DOHH2 (cell line): Measurements from ENCODE around the gene PHF10.

Experiments
- H3F3A ChIP-seq: fragments of 200-600 bp; sonication (generic), shearing (Covaris generic); 2 replicates; pipeline ENCODE4 v1.6.0; 2016; ENCODE audit warnings: antibody characterized with exemption, mild to moderate bottlenecking; ENCODE audit not compliant: control insufficient read depth, insufficient read depth
- H3K27ac ChIP-seq: fragments of 200-600 bp; sonication (generic); 2 replicates; pipeline ENCODE4 v1.5.1; 2014; ENCODE audit warnings: low read depth, mild to moderate bottlenecking, low read length, moderate library complexity
- H3K27me3 ChIP-seq: fragments of 200-600 bp; sonication (generic); 2 replicates; pipeline ENCODE4 v1.6.1; 2014; ENCODE audit warnings: mild to moderate bottlenecking, low read length, mixed read lengths; ENCODE audit not compliant: control insufficient read depth
- H3K36me3 ChIP-seq: fragments of 200-600 bp; sonication (generic); 2 replicates; pipeline ENCODE4 v1.6.1; 2014; ENCODE audit warnings: mild to moderate bottlenecking, low read length, moderate library complexity, mixed read lengths; ENCODE audit not compliant: control insufficient read depth
- H3K4me1 ChIP-seq: fragments of 200-600 bp; sonication (generic); 2 replicates; pipeline ENCODE4 v1.6.1; 2014; ENCODE audit warnings: mild to moderate bottlenecking, low read length, mixed read lengths; ENCODE audit not compliant: control insufficient read depth
- H3K4me2 ChIP-seq: fragments of 200-600 bp; sonication (generic); 2 replicates; pipeline ENCODE4 v1.6.0; 2014; ENCODE audit warnings: mild to moderate bottlenecking, low read length, moderate library complexity
- H3K4me3 ChIP-seq: fragments of 200-600 bp; sonication (generic); 2 replicates; pipeline ENCODE4 v1.5.1; 2014; ENCODE audit warnings: mild to moderate bottlenecking, low read length, mixed read lengths
- H3K79me2 ChIP-seq: fragments of 200-600 bp; sonication (generic); 2 replicates; pipeline ENCODE4 v1.6.1; 2014; ENCODE audit warnings: mild to moderate bottlenecking, low read length, mixed read lengths; ENCODE audit not compliant: control insufficient read depth
- H3K9me2 ChIP-seq: fragments of 200-600 bp; sonication (generic); replicated peaks from 2 replicates; pipeline ENCODE4 v1.6.1; 2014; ENCODE audit warnings: mild to moderate bottlenecking, low read length, mixed read lengths; ENCODE audit not compliant: control insufficient read depth
- H3K9me3 ChIP-seq: fragments of 200-600 bp; sonication (generic); 2 replicates; pipeline ENCODE4 v1.6.1; 2014; ENCODE audit warnings: antibody characterized with exemption, low read length, mixed read lengths; ENCODE audit not compliant: control insufficient read depth, insufficient read depth
- H4K20me1 ChIP-seq: fragments of 200-600 bp; sonication (generic); 2 replicates; pipeline ENCODE4 v1.6.0; 2014; ENCODE audit warnings: low read depth, mild to moderate bottlenecking, antibody characterized with exemption, low read length, moderate library complexity; ENCODE audit not compliant: control insufficient read depth, insufficient read depth
- EZH2phosphoT487 ChIP-seq: fragments of 200-600 bp; sonication (generic); IDR thresholded peaks from 2 replicates; pipeline ENCODE4 v1.6.1; 2017; ENCODE audit warnings: borderline replicate concordance, mild to moderate bottlenecking, antibody characterized with exemption, low read length, moderate library complexity, mixed read lengths
- TF ChIP-seq, protein P1 (sequence below): fragments of 200-600 bp; sonication (generic); IDR thresholded peaks from one replicate; pipeline ENCODE4 v1.5.1; 2014; ENCODE audit warnings: antibody characterized with exemption, mild to moderate bottlenecking, low read depth, low read length; ENCODE audit not compliant: poor library complexity, severe bottlenecking

PHF10 gene

DNA sequence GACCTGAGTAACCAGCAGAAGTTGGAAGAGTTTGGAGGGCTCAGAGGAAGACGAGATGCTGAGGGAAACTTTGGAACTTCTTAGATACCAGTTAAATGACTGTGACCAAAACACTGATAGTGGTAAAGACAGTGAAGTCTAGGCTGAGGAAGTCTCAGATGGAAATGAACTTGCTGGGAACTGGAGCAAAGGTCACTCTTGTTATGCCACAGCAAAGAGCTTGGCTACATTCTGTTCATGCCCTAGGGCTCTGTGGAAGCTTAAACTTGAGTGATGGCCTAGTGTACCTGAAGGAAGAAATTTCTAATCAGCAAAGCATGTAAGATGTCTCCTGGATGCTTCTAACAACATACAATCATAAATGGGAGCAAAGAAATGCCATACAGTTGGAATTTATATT, 47.2 kb downstream of the PHF10 start:
- H3K27me3 ChIP-seq: no peaks in the 10 kb centered on the region
- peaks cover 8% of the 10 kb centered on the region for H3K79me2 ChIP-seq
- no peak overlapping the region for H3K27ac ChIP-seq
- H3K9me2 ChIP-seq: no peaks in the 10 kb centered on the region
- TF ChIP-seq, protein P1, sequence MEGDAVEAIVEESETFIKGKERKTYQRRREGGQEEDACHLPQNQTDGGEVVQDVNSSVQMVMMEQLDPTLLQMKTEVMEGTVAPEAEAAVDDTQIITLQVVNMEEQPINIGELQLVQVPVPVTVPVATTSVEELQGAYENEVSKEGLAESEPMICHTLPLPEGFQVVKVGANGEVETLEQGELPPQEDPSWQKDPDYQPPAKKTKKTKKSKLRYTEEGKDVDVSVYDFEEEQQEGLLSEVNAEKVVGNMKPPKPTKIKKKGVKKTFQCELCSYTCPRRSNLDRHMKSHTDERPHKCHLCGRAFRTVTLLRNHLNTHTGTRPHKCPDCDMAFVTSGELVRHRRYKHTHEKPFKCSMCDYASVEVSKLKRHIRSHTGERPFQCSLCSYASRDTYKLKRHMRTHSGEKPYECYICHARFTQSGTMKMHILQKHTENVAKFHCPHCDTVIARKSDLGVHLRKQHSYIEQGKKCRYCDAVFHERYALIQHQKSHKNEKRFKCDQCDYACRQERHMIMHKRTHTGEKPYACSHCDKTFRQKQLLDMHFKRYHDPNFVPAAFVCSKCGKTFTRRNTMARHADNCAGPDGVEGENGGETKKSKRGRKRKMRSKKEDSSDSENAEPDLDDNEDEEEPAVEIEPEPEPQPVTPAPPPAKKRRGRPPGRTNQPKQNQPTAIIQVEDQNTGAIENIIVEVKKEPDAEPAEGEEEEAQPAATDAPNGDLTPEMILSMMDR: no peak
- no peak overlapping the region for H3K4me2 ChIP-seq
- 0 out of 2 replicates have a peak, but pooled peaks cover 4% of the 10 kb centered on the region for H4K20me1 ChIP-seq
- H3K36me3 ChIP-seq: peaks cover 47% of the 10 kb centered on the region
- H3K9me3 ChIP-seq: no peaks in the 10 kb centered on the region; the same call in 1 of the 2 replicates
- no peaks in the 10 kb centered on the region for H3F3A ChIP-seq
- no peaks in the 10 kb centered on the region for H3K4me1 ChIP-seq
- H3K4me3 ChIP-seq: no peak overlapping the region

DNA sequence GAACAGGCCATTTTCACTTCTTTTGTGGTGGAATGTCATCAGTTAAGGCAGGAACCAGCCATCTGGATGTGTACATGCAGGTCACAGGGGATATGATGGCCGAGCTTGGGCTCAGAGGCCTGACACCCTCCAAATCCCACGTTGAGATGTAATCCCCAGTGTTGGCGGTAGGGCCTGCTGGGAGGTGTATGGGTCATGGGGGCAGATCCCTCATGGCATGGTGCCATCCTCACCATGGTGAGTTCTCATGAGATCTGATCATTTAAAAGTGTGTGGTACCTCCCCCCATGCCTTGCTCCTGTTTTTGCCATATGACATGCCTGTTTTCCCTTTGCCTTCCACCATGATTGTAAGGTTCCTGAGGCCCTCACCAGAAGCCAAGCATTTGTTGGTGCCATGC, 49.3 kb downstream of the PHF10 start:
- H3K27me3 ChIP-seq: no peaks in the 10 kb centered on the region
- H3K9me3 ChIP-seq: no peaks in the 10 kb centered on the region
- no peaks in the 10 kb centered on the region for H3F3A ChIP-seq
- H3K9me2 ChIP-seq: no peaks in the 10 kb centered on the region
- no peak overlapping the region for H3K4me2 ChIP-seq
- H3K79me2 ChIP-seq: no peaks in the 10 kb centered on the region
- H3K36me3 ChIP-seq: peaks cover 46% of the 10 kb centered on the region
- no peak overlapping the region for H3K27ac ChIP-seq
- H3K4me1 ChIP-seq: no peaks in the 10 kb centered on the region
- TF ChIP-seq, protein P1: no peak
- TF ChIP-seq EZH2phosphoT487: no peak
- H4K20me1 ChIP-seq: 0 out of 2 replicates have a peak, but pooled peaks cover 4% of the 10 kb centered on the region
- H3K4me3 ChIP-seq: no peak overlapping the region

DNA sequence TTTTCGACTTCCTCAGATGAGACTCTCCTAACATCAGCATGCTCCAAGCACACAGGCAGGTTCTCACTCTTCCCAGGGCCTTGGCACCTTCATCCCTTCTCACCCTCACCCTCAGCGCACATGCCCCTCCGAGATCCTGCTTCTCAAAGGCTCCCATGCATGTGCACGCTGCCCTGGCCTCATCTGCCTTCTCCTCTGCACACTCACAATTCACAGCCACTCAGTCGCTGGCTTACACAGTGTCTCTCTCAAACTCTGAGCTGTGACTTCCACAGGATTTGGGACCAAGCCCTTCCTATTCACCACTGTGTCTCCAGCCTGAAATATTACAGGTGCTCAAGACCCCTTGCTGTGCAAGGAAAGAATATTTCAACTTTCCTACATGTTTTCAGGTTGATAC, 52.7 kb downstream of the PHF10 start:
- no peaks in the 10 kb centered on the region for H3F3A ChIP-seq
- H4K20me1 ChIP-seq: 0 out of 2 replicates have a peak, but pooled peaks cover 4% of the 10 kb centered on the region
- H3K27ac ChIP-seq: no peak overlapping the region
- peaks cover 51% of the 10 kb centered on the region for H3K36me3 ChIP-seq
- H3K4me1 ChIP-seq: no peaks in the 10 kb centered on the region
- no peak overlapping the region for H3K4me3 ChIP-seq
- H3K79me2 ChIP-seq: no peaks in the 10 kb centered on the region
- no peaks in the 10 kb centered on the region for H3K9me3 ChIP-seq
- no peaks in the 10 kb centered on the region for H3K9me2 ChIP-seq
- TF ChIP-seq, protein P1: no peak
- TF ChIP-seq EZH2phosphoT487: no peak
- H3K4me2 ChIP-seq: no peak overlapping the region
- no peaks in the 10 kb centered on the region for H3K27me3 ChIP-seq

DNA sequence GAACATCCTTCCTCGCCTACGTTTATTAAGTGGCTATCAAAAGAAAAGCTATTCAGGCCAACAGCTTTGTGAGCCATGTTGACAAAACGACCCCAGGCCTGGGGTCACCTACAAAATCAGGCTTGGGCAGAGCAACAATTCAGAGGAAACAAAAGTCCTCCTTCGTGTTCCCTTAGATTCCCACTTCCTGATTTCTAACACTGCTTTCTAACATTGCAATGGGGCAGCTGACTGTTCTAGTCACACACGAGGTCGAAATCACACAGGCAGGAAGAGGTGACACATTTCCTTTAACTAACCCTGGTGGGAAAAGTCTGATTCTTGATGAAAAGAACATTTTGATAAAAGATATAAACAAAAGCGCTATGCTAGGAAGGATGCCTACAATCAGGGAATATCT, 54.4 kb downstream of the PHF10 start:
- Histone ChIP-seq H3K27me3 (no peaks in the 10 kb centered on the region), H4K20me1 (0 out of 2 replicates have a peak, but pooled peaks cover 4% of the 10 kb centered on the region), H3K4me3 (no peak overlapping the region), H3K9me3 (no peaks in the 10 kb centered on the region), H3K4me1 (no peaks in the 10 kb centered on the region), H3K4me2 (no peak overlapping the region), H3F3A (no peaks in the 10 kb centered on the region), H3K27ac (no peak overlapping the region), H3K36me3 (peaks cover 65% of the 10 kb centered on the region), H3K79me2 (no peaks in the 10 kb centered on the region), H3K9me2 (no peaks in the 10 kb centered on the region)
- TF ChIP-seq, protein P1: no peak
- no peak for TF ChIP-seq EZH2phosphoT487
